H1 (cell line): ENCODE data around the gene ASTN2. TPM values are rescaled to one million over a fixed set of nuclear protein-coding genes. Genes with fewer than 3 reads are reported as not detected.

Experiments
- CTCF ChIA-PET: fragments of 300-600 bp; sonication (Branson Sonifier 250); formaldehyde crosslinking; loops from one replicate; lab custom pipeline; 2021; ENCODE audit not compliant: partially characterized antibody; lab: Charles Lee
- POLR2A ChIA-PET: fragments of 300-600 bp; sonication (Branson Sonifier 250); formaldehyde crosslinking; loops from one replicate; lab custom pipeline; 2021; ENCODE audit warnings: inconsistent platforms; ENCODE audit not compliant: partially characterized antibody; lab: Charles Lee
- DNase-seq, 2 experiments: peaks; one replicate each; pipeline versions ENCODE4 v3.0.0 to v3.0.0-alpha.2; 2010 to 2022; ENCODE audit warnings: low spot score in 2 of 2, low read depth in 1 of 2, mixed read lengths in 1 of 2
- FAIRE-seq: peaks from 2 replicates; lab custom pipeline; 2011; peaks lifted over from hg19 to GRCh38; lab: Jason Lieb, UNC
- H2AFZ ChIP-seq: 2 replicates; pipeline ENCODE4 v1.8.1; 2012; ENCODE audit warnings: low read length, inconsistent platforms
- H2AK5ac ChIP-seq: 2 replicates; pipeline ENCODE4 v1.6.1; 2013; ENCODE audit warnings: low read depth, low read length
- H2BK120ac ChIP-seq: replicated peaks from 2 replicates; pipeline ENCODE3; 2013; ENCODE audit warnings: low read depth, low read length, inconsistent platforms
- H2BK12ac ChIP-seq: 2 replicates; pipeline ENCODE4 v1.6.1; 2013; ENCODE audit warnings: low read depth, low read length
- H2BK15ac ChIP-seq: 2 replicates; pipeline ENCODE4 v1.6.1; 2013; ENCODE audit warnings: low read length
- H2BK20ac ChIP-seq: 2 replicates; pipeline ENCODE4 v1.6.1; 2013; ENCODE audit warnings: low read length
- H2BK5ac ChIP-seq: 2 replicates; pipeline ENCODE4 v1.6.1; 2013; ENCODE audit warnings: low read depth, low read length
- H3K14ac ChIP-seq: 2 replicates; pipeline ENCODE4 v1.6.1; 2013; ENCODE audit warnings: inconsistent platforms; ENCODE audit not compliant: insufficient read length
- H3K18ac ChIP-seq: 2 replicates; pipeline ENCODE4 v1.6.1; 2013; ENCODE audit warnings: low read length; ENCODE audit errors: extremely low read depth
- H3K23ac ChIP-seq: 2 replicates; pipeline ENCODE4 v1.6.1; 2013; ENCODE audit warnings: inconsistent platforms; ENCODE audit not compliant: insufficient read length
- H3K23me2 ChIP-seq: 2 replicates; pipeline ENCODE4 v1.6.1; 2013; ENCODE audit warnings: low read depth, low read length
- H3K27ac ChIP-seq: 2 replicates; pipeline ENCODE4 v1.6.1; 2011; ENCODE audit warnings: low read depth, low read length, inconsistent platforms
- H3K27me3 ChIP-seq, 4 experiments: replicated peaks in 1 of 4; 1 replicate in 1 of 4; 2 replicates in 3 of 4; pipeline versions ENCODE4 v1.6.1 to v1.8.1; 2011 to 2013; ENCODE audit warnings: low read length in 3 of 4, mild to moderate bottlenecking in 3 of 4, inconsistent platforms in 2 of 4, mixed read lengths in 2 of 4, moderate library complexity in 1 of 4; ENCODE audit not compliant: control insufficient read depth in 3 of 4, insufficient read depth in 3 of 4; ENCODE audit errors: extremely low read depth in 1 of 4
- H3K36me3 ChIP-seq, 4 experiments: 2 replicates each; pipeline versions ENCODE4 v1.6.1 to v1.8.1; 2011 to 2013; ENCODE audit warnings: mild to moderate bottlenecking in 4 of 4, low read length in 3 of 4, moderate library complexity in 2 of 4, control low read depth in 1 of 4, inconsistent platforms in 1 of 4; ENCODE audit not compliant: insufficient read depth in 4 of 4, control insufficient read depth in 2 of 4
- H3K4ac ChIP-seq: replicated peaks from 2 replicates; pipeline ENCODE3; 2013; ENCODE audit warnings: low read length, low read depth, mixed read lengths, inconsistent platforms; ENCODE audit not compliant: insufficient read length
- H3K4me1 ChIP-seq, 4 experiments: replicated peaks in 1 of 4; 1 replicate in 1 of 4; 2 replicates in 3 of 4; pipeline versions ENCODE4 v1.6.1 to v1.8.1; 2011 to 2013; ENCODE audit warnings: low read length in 3 of 4, inconsistent platforms in 2 of 4, mixed read lengths in 1 of 4; ENCODE audit not compliant: insufficient read depth in 4 of 4, control insufficient read depth in 3 of 4
- H3K4me2 ChIP-seq, 2 experiments: 2 replicates each; pipeline versions ENCODE4 v1.6.1 to v1.8.1; 2011 to 2013; ENCODE audit warnings: low read depth in 2 of 2, low read length in 2 of 2, control low read depth in 1 of 2, inconsistent platforms in 1 of 2, mild to moderate bottlenecking in 1 of 2; ENCODE audit not compliant: insufficient read depth in 1 of 2
- H3K4me3 ChIP-seq, 4 experiments: fragments of 200-600, 300-600 bp in 1 of 4; sonication (generic), shearing (Covaris generic), sonication (Bioruptor Twin) in 1 of 4; 2 replicates each; pipeline versions ENCODE4 v1.5.1 to v1.8.1; 2011 to 2016; ENCODE audit warnings: low read length in 4 of 4, low read depth in 3 of 4, control low read depth in 2 of 4, inconsistent platforms in 2 of 4, mild to moderate bottlenecking in 2 of 4, mixed read lengths in 1 of 4, moderate library complexity in 1 of 4; ENCODE audit not compliant: insufficient read depth in 2 of 4; ENCODE audit errors: extremely low read depth in 1 of 4
- H3K56ac ChIP-seq: replicated peaks from 2 replicates; pipeline ENCODE3; 2013; ENCODE audit warnings: low read depth, mild to moderate bottlenecking, mixed read lengths, low read length, inconsistent platforms; ENCODE audit not compliant: insufficient read length
- H3K79me1 ChIP-seq: 2 replicates; pipeline ENCODE4 v1.6.1; 2013; ENCODE audit warnings: low read depth, low read length, control low read depth
- H3K79me2 ChIP-seq, 2 experiments: 2 replicates each; pipeline versions ENCODE4 v1.6.1 to v1.8.1; 2012 to 2013; ENCODE audit warnings: low read length in 2 of 2, mild to moderate bottlenecking in 2 of 2, inconsistent platforms in 1 of 2; ENCODE audit not compliant: insufficient read depth in 2 of 2, control insufficient read depth in 1 of 2
- H3K9ac ChIP-seq, 4 experiments: replicated peaks in 1 of 4; 1 replicate in 1 of 4; 2 replicates in 3 of 4; pipeline versions ENCODE4 v1.6.1 to v1.8.1; 2011 to 2013; ENCODE audit warnings: low read depth in 3 of 4, low read length in 3 of 4, control low read depth in 2 of 4, mild to moderate bottlenecking in 2 of 4, moderate library complexity in 2 of 4, inconsistent platforms in 1 of 4; ENCODE audit errors: extremely low read depth in 1 of 4
- H3K9me3 ChIP-seq, 2 experiments: 2 replicates each; pipeline versions ENCODE4 v1.6.1 to v1.8.1; 2012 to 2013; ENCODE audit warnings: mild to moderate bottlenecking in 2 of 2, moderate library complexity in 2 of 2, control low read depth in 1 of 2, inconsistent platforms in 1 of 2, low read depth in 1 of 2, low read length in 1 of 2, mixed read lengths in 1 of 2; ENCODE audit not compliant: insufficient read depth in 2 of 2
- H4K20me1 ChIP-seq, 2 experiments: replicated peaks in 1 of 2; 2 replicates each; pipeline versions ENCODE3 to v1.8.1; 2011 to 2013; ENCODE audit warnings: inconsistent platforms in 2 of 2, low read length in 2 of 2, mild to moderate bottlenecking in 1 of 2; ENCODE audit not compliant: insufficient read depth in 2 of 2, control insufficient read depth in 1 of 2
- H4K5ac ChIP-seq: 2 replicates; pipeline ENCODE4 v1.6.1; 2013; ENCODE audit warnings: low read length, low read depth, mixed read lengths, inconsistent platforms; ENCODE audit not compliant: insufficient read length
- H4K8ac ChIP-seq: 2 replicates; pipeline ENCODE4 v1.8.0; 2013; ENCODE audit warnings: mild to moderate bottlenecking, moderate library complexity, low read length, inconsistent platforms; ENCODE audit not compliant: insufficient read depth; ENCODE audit errors: extremely low read depth
- H4K91ac ChIP-seq: replicated peaks from 2 replicates; pipeline ENCODE3; 2013; ENCODE audit warnings: low read length, mixed read lengths, inconsistent platforms; ENCODE audit not compliant: insufficient read length
- BACH1 ChIP-seq: IDR thresholded peaks from 2 replicates; pipeline ENCODE4 v1.6.1; 2012; ENCODE audit warnings: low read length, improper control_type of control experiment
- CHD1 ChIP-seq: IDR thresholded peaks from 2 replicates; pipeline ENCODE4 v1.6.1; 2012; ENCODE audit warnings: low read depth, low read length, improper control_type of control experiment
- E2F6 ChIP-seq: IDR thresholded peaks from 2 replicates; pipeline ENCODE4 v1.6.1; 2012; ENCODE audit warnings: inconsistent platforms
- EP300 ChIP-seq, 2 experiments: IDR thresholded peaks; 1 replicate in 1 of 2; 2 replicates in 1 of 2; pipeline ENCODE4 v1.6.1; 2011 to 2012; ENCODE audit warnings: low read depth in 2 of 2, low read length in 2 of 2, mild to moderate bottlenecking in 2 of 2, borderline replicate concordance in 1 of 2, inconsistent platforms in 1 of 2, moderate library complexity in 1 of 2
- GABPA ChIP-seq: IDR thresholded peaks from 2 replicates; pipeline ENCODE4 v1.6.1; 2011; ENCODE audit warnings: mild to moderate bottlenecking, low read length, moderate library complexity, borderline replicate concordance; ENCODE audit not compliant: insufficient read depth
- WGBS, 2 experiments: shearing (Covaris generic) in 1 of 2; methylation state at CpG; one replicate each; pipeline versions ENCODE4 v1.1.6 to v1.1.7; 2013 to 2015; ENCODE audit warnings: low lambda C conversion rate in 2 of 2, mixed read lengths in 2 of 2, inconsistent platforms in 1 of 2, low coverage in 1 of 2, missing lambda C conversion rate in 1 of 2; ENCODE audit not compliant: insufficient replicate concordance in 2 of 2, insufficient coverage in 1 of 2, insufficient read length in 1 of 2; ENCODE audit errors: extremely low coverage in 1 of 2, missing lambda C conversion rate in 1 of 2; 5-methylcytosine and 5-hydroxymethylcytosine counted together
- polyA plus RNA-seq, 7 experiments: library from polyadenylated mRNA; depleted of rRNA in 3 of 7; stranded (reverse) in 5 of 7; unstranded in 2 of 7; fragments of >200 nt in 5 of 7; fragments of 200-250 nt in 2 of 7; gene quantifications; 1 replicate in 5 of 7; 2 replicates in 1 of 7; 4 replicates in 1 of 7; pipeline versions ENCODE4 v1.2.1 to v1.2.3, GENCODE V29; 2011 to 2013; ENCODE audit warnings: missing spikeins in 2 of 7, mixed read lengths in 2 of 7
- total RNA-seq: library from RNA; stranded (reverse); fragmentation: NEBNext Ultra II Directional; extraction: Animal tissue kit (Norgen Biotek cat#: 25700); gene quantifications from 2 replicates; pipeline ENCODE4 v1.2.1, GENCODE V29; 2021

Gene ASTN2
- total and polyA plus RNA-seq, 2 of the 8 experiments (the other 6 are each of a cell fraction or from before 2014, with no cell fraction given) = 8.2 to 13.7 TPM

- ChIA-PET CTCF (interaction anchor here (1.0 to 1.6 kb wide), 2 partner anchors 44 to 70 kb away, joined by 3 to 4 read pairs; no protein-coding TSS in a partner anchor), POLR2A (interaction anchor here (0.6 kb wide), 1 partner anchor 19 kb away, joined by 3 read pairs; no protein-coding TSS in a partner anchor)
- Histone ChIP-seq H3K79me1 (0 out of 2 replicates have a peak, but pooled peaks cover 2% of the 10 kb centered on the region), H2BK5ac (no peak overlapping the region), H2BK20ac (no peak overlapping the region), H3K79me2 (no peaks in the 10 kb centered on the region), H3K56ac (no peak overlapping the region), H3K36me3 (no peaks in the 10 kb centered on the region), H3K23me2 (no peaks in the 10 kb centered on the region; the same call in 1 of the 2 replicates), H3K4me1 (peaks cover 0 to 2% (median 0%) of the 10 kb centered on the region in 4 experiments; a peak in 1 of 7 replicates), H3K9ac (no peak overlapping the region), H3K18ac (no peak overlapping the region), H3K4me2 (no peak overlapping the region), H4K91ac (no peak overlapping the region), H2AFZ (no peak overlapping the region), H2AK5ac (no peak overlapping the region), H4K5ac (no peak overlapping the region), H3K23ac (no peak overlapping the region), H3K27ac (no peak overlapping the region), H3K9me3 (no peaks in the 10 kb centered on the region), H4K20me1 (no peaks in the 10 kb centered on the region), H3K4ac (no peak overlapping the region), H2BK120ac (no peak overlapping the region), H3K27me3 (no peaks in the 10 kb centered on the region), H3K4me3 (no peak overlapping the region), H4K8ac (no peak overlapping the region), H2BK15ac (no peak overlapping the region), H3K14ac (no peak overlapping the region), H2BK12ac (no peak overlapping the region)
- TF ChIP-seq GABPA (no peak), BACH1 (no peak), E2F6 (no peak), EP300 (IDR thresholded peaks at IDR 0.05; ENCODE audit: borderline replicate concordance in 1 of 2, low read depth in 2 of 2, low read length in 2 of 2) (no peak), CHD1 (no peak)
- 86% methylated on average over 2 of the region's 2 CpGs; no CpG with 5 or more reads in 1 of the 2 experiments for WGBS, 2 experiments
- DNase-seq = no peak
- FAIRE-seq = no peak
Measured at GRCh38 chr9:117317192-117317591, 97.7 kb downstream of the ASTN2 start.
